ENCODE measurements around the gene TCEAL8.

DNA sequence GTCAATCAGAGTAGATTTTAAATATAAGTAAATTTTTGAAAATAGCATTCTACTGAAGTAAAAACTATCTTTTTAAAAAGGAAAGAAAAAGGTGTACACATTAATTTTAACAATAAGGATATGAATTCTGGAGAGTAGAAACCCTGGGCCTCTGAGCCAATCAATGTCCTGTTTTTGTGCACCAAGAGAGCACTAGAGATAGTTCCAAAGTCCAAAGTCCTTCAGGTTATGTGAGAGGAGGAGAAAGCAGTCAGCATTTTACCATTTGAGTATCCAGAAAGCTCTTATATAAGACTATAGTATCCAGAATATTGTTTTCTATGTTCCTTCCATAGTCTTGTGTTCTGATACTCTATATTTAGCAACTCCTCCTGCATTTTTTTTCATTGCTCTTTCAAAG lies 3.3 kb upstream of the TCEAL8 start:
- TF ChIP-seq TBL1XR1 (IDR thresholded peaks at IDR 0.05; ENCODE audit: low read depth, low read length), result no peak
- TF ChIP-seq, protein P1, sequence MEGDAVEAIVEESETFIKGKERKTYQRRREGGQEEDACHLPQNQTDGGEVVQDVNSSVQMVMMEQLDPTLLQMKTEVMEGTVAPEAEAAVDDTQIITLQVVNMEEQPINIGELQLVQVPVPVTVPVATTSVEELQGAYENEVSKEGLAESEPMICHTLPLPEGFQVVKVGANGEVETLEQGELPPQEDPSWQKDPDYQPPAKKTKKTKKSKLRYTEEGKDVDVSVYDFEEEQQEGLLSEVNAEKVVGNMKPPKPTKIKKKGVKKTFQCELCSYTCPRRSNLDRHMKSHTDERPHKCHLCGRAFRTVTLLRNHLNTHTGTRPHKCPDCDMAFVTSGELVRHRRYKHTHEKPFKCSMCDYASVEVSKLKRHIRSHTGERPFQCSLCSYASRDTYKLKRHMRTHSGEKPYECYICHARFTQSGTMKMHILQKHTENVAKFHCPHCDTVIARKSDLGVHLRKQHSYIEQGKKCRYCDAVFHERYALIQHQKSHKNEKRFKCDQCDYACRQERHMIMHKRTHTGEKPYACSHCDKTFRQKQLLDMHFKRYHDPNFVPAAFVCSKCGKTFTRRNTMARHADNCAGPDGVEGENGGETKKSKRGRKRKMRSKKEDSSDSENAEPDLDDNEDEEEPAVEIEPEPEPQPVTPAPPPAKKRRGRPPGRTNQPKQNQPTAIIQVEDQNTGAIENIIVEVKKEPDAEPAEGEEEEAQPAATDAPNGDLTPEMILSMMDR (IDR thresholded peaks at IDR 0.05 in 2 of 3, conservative IDR thresholded peaks at IDR 0.05 in 1 of 3; ENCODE audit: control insufficient read depth in 2 of 3, extremely low read depth in 1 of 3, insufficient read depth in 1 of 3, low read depth in 3 of 3, low read length in 3 of 3), result no peak
- TF ChIP-seq BACH1 (IDR thresholded peaks at IDR 0.05; ENCODE audit: borderline replicate concordance), result no peak

All from GM12878 (cell line).